Right cardiac atrium (tissue), 5 donors: ENCODE measurements around the gene HDAC10. TPM values are rescaled to one million over a fixed set of nuclear protein-coding genes. Genes with fewer than 3 reads are reported as not detected.
A peak's percentile ranks its signal among the peaks of the same experiment; 100 is the strongest.

Experiments
- ATAC-seq, 2 donors: fragments of 200-7000 bp; cut with Tn5 transposase; one replicate each; pipeline versions ENCODE4 v1.8.0 to v1.9.1; 2020; ENCODE audit warnings: moderate library complexity in 2 of 2, mild to moderate bottlenecking in 1 of 2
- DNase-seq, 3 donors: peaks; one replicate each; pipeline ENCODE4 v3.0.0-alpha.2; 2020
- H3K27ac ChIP-seq: one replicate; pipeline ENCODE4 v1.5.1; 2013; ENCODE audit warnings: mild to moderate bottlenecking, low read length, control low read depth, moderate library complexity
- H3K27me3 ChIP-seq: one replicate; pipeline ENCODE4 v1.6.1; 2013; ENCODE audit not compliant: control insufficient read depth, insufficient read depth
- H3K4me1 ChIP-seq: one replicate; pipeline ENCODE4 v1.6.1; 2013; ENCODE audit warnings: low read length; ENCODE audit not compliant: control insufficient read depth, insufficient read depth
- H3K4me3 ChIP-seq: one replicate; pipeline ENCODE4 v1.5.1; 2013; ENCODE audit warnings: low read length, control low read depth
- H3K9me3 ChIP-seq: one replicate; pipeline ENCODE4 v1.6.1; 2013; ENCODE audit warnings: low read length; ENCODE audit not compliant: control insufficient read depth
- WGBS: extraction: QIAGEN DNeasy Blood & Tissue Kit; methylation state at CpG from one replicate; pipeline ENCODE4 v1.1.7; 2013; 5-methylcytosine and 5-hydroxymethylcytosine counted together
- intact Hi-C, 4 donors: fragments of 100-400 bp; cut with DNase I; formaldehyde crosslinking; loops; one replicate each; pipeline versions ENCODE4 v1.11.0 to v1.14.0; 2022 to 2023
- polyA plus RNA-seq: library from polyadenylated mRNA; stranded (reverse); fragments of 200-250 nt; gene quantifications from one replicate; pipeline ENCODE4 v1.2.3, GENCODE V29; 2013
- total RNA-seq, 4 donors: library from RNA; stranded (reverse); fragmentation: NEBNext Ultra II Directional; extraction: Animal tissue kit (Norgen Biotek cat#: 25700); gene quantifications; one replicate each; pipeline ENCODE4 v1.2.1, GENCODE V29; 2021
- donor health status: healthy with polysubstance abuse.
- donor health status: DM: no; HTN: yes; CAD: no.
- donor health status: DM: no; HTN: no; CAD: no.
- donor health status: DM: no; HTN: yes; CAD: no; lungs with severe emphysema.
- donor health status: DM: yes; HTN: yes; CAD: no.

The HDAC10 gene
- total and polyA plus RNA-seq, 5 donors, result 8.7 to 13.5 (median 11.6) TPM

DNA sequence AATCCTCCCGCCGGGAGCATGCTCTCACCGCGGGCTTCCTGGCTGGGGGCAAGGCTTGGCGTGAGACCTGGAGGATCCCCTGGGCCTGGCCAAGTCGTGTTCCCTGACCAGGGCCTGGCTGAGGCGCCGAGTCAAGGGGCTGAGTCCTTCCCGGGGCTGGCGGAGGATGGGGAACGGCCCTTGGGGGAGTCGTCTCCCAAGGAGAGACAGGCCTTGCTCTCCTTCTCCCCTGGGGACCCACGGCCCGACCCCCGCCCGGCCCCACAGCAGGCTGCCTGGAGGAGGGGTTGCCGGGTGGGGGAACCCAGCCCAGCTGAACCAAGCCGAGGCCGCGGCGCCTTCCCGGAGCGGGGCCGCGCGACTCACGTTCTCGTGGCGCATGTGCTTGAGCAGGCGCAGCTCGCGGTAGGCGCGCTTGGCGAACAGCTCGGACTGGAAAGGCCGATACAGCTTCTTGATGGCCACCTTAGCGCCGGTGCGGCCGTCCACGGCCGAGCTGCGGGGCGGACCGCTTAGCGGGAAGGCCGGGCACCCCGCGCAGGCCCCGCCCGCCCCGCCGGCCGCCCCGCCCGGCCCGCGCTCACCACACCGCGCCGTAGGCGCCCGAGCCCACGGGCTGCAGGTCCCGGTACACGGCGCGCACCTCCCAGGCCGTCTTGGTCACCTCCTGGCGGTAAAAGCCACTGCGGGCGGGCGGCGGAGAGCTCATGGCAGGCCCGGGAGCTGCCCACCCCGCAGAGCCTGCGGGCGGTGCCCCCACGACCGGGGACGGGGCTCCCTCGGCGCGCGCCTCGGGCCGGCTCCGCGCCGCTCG, 9.9 kb upstream of the HDAC10 start:
- no peaks in the 10 kb centered on the region for H3K27me3 ChIP-seq
- no peaks in the 10 kb centered on the region for H3K4me1 ChIP-seq
- WGBS, result under 1% methylated on average over 92 of the region's 92 CpGs
- H3K9me3 ChIP-seq, result no peaks in the 10 kb centered on the region
- intact Hi-C loops, result loop anchor here in 1 of 4 donors (5.0 kb wide), 2 partner anchors 66 to 81 kb away; partner anchors contain the start of genes DENND6B and PPP6R2
- ATAC-seq (peak; percentile 3 to 4), DNase-seq (peak in 2 of 3 donors; percentile 54 to 83)
- peak overlapping the region; percentile 42 for H3K27ac ChIP-seq
- H3K4me3 ChIP-seq, result peak overlapping the region; percentile 68

DNA sequence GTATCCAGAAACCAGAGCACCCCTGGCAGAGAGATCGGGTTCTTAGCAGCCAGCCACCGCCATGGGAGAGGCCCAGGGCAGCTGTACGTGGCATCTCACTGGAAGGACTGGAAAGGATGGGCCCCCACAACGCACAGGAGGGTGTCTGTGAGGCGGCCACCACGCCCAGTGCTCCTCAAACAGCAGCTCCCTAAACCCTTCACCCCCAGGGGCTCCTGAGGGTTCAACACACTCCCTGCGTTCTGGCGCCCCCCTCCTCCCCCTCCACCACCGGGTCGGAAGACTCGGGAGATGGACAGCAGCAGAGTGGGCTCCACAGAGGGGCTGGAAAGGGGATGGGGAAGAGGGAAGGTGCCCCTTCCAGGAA, 9.4 kb upstream of the HDAC10 start:
- intact Hi-C loops, result loop anchor here in 1 of 4 donors (5.0 kb wide), 2 partner anchors 67 to 82 kb away; partner anchors contain the start of genes DENND6B and PPP6R2
- no peaks in the 10 kb centered on the region for H3K27me3 ChIP-seq
- no peaks in the 10 kb centered on the region for H3K4me1 ChIP-seq
- 37% methylated on average over 11 of the region's 11 CpGs for WGBS
- H3K9me3 ChIP-seq, result no peaks in the 10 kb centered on the region
- H3K4me3 ChIP-seq, result peak overlapping the region; percentile 68
- H3K27ac ChIP-seq, result no peak overlapping the region
- ATAC-seq (no peak), DNase-seq (no peak)

GRCh38 chr22:50259302-50259701, 8.2 kb upstream of the HDAC10 start:
- intact Hi-C loops, result no loop called here
- H3K4me1 ChIP-seq, result no peaks in the 10 kb centered on the region
- H3K27me3 ChIP-seq, result no peaks in the 10 kb centered on the region
- DNase-seq, result no peak
- no peaks in the 10 kb centered on the region for H3K9me3 ChIP-seq
- no peak for ATAC-seq
- no peak overlapping the region for H3K27ac ChIP-seq
- H3K4me3 ChIP-seq, result no peak overlapping the region
- WGBS, result 95% methylated on average over 15 of the region's 15 CpGs

- H3K27ac ChIP-seq, result no peak overlapping the region
- H3K27me3 ChIP-seq, result no peaks in the 10 kb centered on the region
- H3K9me3 ChIP-seq, result no peaks in the 10 kb centered on the region
- ATAC-seq, result peak; percentile 25 to 54
- 71% methylated on average over 24 of the region's 24 CpGs for WGBS
- DNase-seq, result peak in 1 of 3 donors; percentile 75
- no peak overlapping the region for H3K4me3 ChIP-seq
- H3K4me1 ChIP-seq, result no peaks in the 10 kb centered on the region
- intact Hi-C loops, result no loop called here
Measured at GRCh38 chr22:50258361-50259292, 7.6 kb upstream of the HDAC10 start.

GRCh38 chr22:50257451-50258360, 6.6 kb upstream of the HDAC10 start:
- no peak overlapping the region for H3K27ac ChIP-seq
- H3K27me3 ChIP-seq, result no peaks in the 10 kb centered on the region
- H3K9me3 ChIP-seq, result no peaks in the 10 kb centered on the region
- no peak for DNase-seq
- ATAC-seq, result peak in 1 of 2 donors; percentile 2
- WGBS, result 67% methylated on average over 31 of the region's 31 CpGs
- no peak overlapping the region for H3K4me3 ChIP-seq
- intact Hi-C loops, result no loop called here
- no peaks in the 10 kb centered on the region for H3K4me1 ChIP-seq

DNA sequence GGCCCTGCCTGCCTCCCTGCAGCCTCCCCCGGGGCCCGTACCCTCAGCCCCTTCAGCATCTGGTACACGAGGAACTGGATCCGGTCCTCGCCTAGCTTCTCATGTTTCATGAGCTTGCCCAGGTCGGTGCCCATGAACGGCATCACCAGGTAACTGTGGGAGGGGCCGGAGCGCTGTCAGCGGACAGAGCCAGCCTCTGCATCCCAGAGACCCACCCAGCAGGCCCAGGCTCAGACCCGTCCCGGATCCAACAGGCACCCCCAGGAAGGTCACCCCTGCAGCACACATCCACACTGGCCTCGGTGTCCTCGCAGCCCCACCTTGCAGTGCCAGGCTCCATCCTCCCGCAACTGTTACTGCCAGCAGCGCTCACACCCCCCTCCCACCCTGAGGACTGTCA, 6.0 kb upstream of the HDAC10 start:
- no peaks in the 10 kb centered on the region for H3K27me3 ChIP-seq
- H3K4me3 ChIP-seq, result no peak overlapping the region
- no peaks in the 10 kb centered on the region for H3K9me3 ChIP-seq
- ATAC-seq, result no peak
- no peak for DNase-seq
- H3K27ac ChIP-seq, result no peak overlapping the region
- H3K4me1 ChIP-seq, result no peaks in the 10 kb centered on the region
- WGBS, result 79% methylated on average over 16 of the region's 16 CpGs
- intact Hi-C loops, result no loop called here

GRCh38 chr22:50256258-50256862, 5.3 kb upstream of the HDAC10 start:
- no peaks in the 10 kb centered on the region for H3K4me1 ChIP-seq
- H3K27me3 ChIP-seq, result no peaks in the 10 kb centered on the region
- DNase-seq (no peak), ATAC-seq (no peak)
- 90% methylated on average over 12 of the region's 12 CpGs for WGBS
- no peaks in the 10 kb centered on the region for H3K9me3 ChIP-seq
- intact Hi-C loops, result no loop called here
- H3K4me3 ChIP-seq, result no peak overlapping the region
- no peak overlapping the region for H3K27ac ChIP-seq

GRCh38 chr22:50255607-50256006, 4.5 kb upstream of the HDAC10 start:
- H3K27me3 ChIP-seq, result no peaks in the 10 kb centered on the region
- ATAC-seq, result no peak
- DNase-seq, result no peak
- H3K9me3 ChIP-seq, result no peaks in the 10 kb centered on the region
- intact Hi-C loops, result no loop called here
- H3K4me1 ChIP-seq, result no peaks in the 10 kb centered on the region
- WGBS, result 89% methylated on average over 17 of the region's 17 CpGs
- no peak overlapping the region for H3K4me3 ChIP-seq
- H3K27ac ChIP-seq, result no peak overlapping the region

- peaks cover 3% of the 10 kb centered on the region for H3K4me1 ChIP-seq
- no peaks in the 10 kb centered on the region for H3K27me3 ChIP-seq
- intact Hi-C loops, result no loop called here
- no peak overlapping the region for H3K27ac ChIP-seq
- H3K9me3 ChIP-seq, result no peaks in the 10 kb centered on the region
- WGBS, result 88% methylated on average over 19 of the region's 19 CpGs
- H3K4me3 ChIP-seq, result no peak overlapping the region
- DNase-seq, result peak in 2 of 3 donors; percentile 15 to 58
- ATAC-seq, result no peak
Measured at GRCh38 chr22:50255099-50255498, 4.0 kb upstream of the HDAC10 start.

DNA sequence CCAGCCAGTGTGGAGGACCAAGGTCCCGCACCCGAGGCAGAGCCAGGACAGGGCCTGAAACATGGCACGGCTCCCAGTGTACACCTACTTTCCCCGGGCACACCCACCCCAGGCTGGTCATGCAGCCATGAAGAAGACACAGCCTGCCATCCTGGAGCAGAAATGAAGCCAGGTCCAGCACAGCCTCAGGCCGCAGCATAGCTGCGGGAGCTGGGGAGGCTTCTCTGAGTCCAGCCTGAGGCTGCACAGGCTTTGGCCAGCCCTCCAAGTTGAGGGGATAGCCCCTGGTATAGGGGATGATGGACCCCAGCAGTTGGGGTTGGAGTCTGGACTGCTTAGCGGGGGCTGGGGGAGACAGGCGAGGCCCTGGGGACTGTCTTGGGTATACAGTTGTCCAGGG, 2.9 kb upstream of the HDAC10 start:
- Histone ChIP-seq H3K9me3 (no peaks in the 10 kb centered on the region), H3K4me3 (no peak overlapping the region), H3K4me1 (peaks cover 5% of the 10 kb centered on the region), H3K27ac (no peak overlapping the region), H3K27me3 (no peaks in the 10 kb centered on the region)
- ATAC-seq (no peak), DNase-seq (peak in 2 of 3 donors; percentile 42 to 56)
- WGBS, result 74% methylated on average over 8 of the region's 8 CpGs
- intact Hi-C loops, result loop anchor here in 2 of 4 donors (5.0 kb wide), 1 partner anchor 88 kb away; the partner anchor contains the start of gene PPP6R2 (in 2 of the 2)
